Measurements from ENCODE around the gene CAPN12.
"Not testable (repeated sequence)": the region's sequence is repeated elsewhere in the genome, so short reads cannot be mapped to it uniquely, and the experiment has no call there.

The CAPN12 gene, protein sequence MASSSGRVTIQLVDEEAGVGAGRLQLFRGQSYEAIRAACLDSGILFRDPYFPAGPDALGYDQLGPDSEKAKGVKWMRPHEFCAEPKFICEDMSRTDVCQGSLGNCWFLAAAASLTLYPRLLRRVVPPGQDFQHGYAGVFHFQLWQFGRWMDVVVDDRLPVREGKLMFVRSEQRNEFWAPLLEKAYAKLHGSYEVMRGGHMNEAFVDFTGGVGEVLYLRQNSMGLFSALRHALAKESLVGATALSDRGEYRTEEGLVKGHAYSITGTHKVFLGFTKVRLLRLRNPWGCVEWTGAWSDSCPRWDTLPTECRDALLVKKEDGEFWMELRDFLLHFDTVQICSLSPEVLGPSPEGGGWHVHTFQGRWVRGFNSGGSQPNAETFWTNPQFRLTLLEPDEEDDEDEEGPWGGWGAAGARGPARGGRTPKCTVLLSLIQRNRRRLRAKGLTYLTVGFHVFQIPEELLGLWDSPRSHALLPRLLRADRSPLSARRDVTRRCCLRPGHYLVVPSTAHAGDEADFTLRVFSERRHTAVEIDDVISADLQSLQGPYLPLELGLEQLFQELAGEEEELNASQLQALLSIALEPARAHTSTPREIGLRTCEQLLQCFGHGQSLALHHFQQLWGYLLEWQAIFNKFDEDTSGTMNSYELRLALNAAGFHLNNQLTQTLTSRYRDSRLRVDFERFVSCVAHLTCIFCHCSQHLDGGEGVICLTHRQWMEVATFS

GRCh38 chr19:38744298-38744681 lies at the start of gene CAPN12:
Gene CAPN12 (minus strand): TSS chr19:38744474. CDS start chr19:38744165, 309 bp downstream.
- no peak for DNase-seq

GRCh38 chr19:38793671-38794070 lies 49.4 kb upstream of the CAPN12 start:
- no peak for DNase-seq

GRCh38 chr19:38793177-38793576 lies 48.9 kb upstream of the CAPN12 start:
- no peak for DNase-seq

GRCh38 chr19:38792250-38793111 lies 48.2 kb upstream of the CAPN12 start:
- DNase-seq = no peak

- DNase-seq = not testable (repeated sequence)
Observed at GRCh38 chr19:38791451-38792064, 47.3 kb upstream of the CAPN12 start.

GRCh38 chr19:38790507-38791403 lies 46.5 kb upstream of the CAPN12 start:
- not testable (repeated sequence) for DNase-seq

DNA sequence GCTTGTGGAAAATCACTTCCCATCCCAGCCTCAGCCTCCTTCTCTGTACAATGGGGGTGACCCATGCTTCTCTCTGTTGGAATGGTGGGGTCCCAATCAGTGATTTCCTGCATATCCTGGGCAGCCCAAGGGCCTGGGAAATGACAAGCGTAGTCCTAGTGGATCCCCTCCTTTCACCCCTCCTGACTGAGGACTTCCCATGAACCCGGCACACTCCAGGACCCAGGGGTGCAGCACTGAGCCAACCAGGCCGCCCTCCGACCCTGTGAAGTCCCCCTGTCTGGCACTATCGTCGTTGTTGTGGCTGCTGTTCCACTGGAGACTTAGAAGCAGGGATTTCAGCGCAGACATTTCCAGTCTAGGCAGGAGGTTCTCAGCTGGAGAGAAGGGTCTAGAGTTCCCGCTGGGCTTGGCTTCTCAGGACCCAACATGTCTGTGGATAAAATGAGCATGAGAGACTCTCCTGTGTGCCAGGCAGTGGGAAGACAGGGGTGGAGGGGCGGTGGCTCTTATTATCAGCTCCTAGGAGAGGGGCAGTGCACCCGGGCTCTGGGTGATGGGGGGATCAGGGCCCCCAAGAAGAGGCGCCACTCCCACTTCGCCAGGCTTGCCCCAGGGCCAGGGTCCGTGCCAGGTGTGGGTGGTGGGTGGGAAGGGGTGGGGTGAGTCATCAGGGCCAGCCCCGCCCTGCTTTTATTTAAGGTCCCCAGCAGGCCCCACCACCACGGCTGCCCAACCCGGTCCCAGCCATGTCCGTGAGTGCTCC lies 44.4 kb upstream of the CAPN12 start, which contains the start of gene LGALS7B:
LGALS7B (plus strand) TSS at position 723 of the 766 bp plus-strand sequence; CDS start at position 750, 27 bp downstream.
- DNase-seq = no peak

DNA sequence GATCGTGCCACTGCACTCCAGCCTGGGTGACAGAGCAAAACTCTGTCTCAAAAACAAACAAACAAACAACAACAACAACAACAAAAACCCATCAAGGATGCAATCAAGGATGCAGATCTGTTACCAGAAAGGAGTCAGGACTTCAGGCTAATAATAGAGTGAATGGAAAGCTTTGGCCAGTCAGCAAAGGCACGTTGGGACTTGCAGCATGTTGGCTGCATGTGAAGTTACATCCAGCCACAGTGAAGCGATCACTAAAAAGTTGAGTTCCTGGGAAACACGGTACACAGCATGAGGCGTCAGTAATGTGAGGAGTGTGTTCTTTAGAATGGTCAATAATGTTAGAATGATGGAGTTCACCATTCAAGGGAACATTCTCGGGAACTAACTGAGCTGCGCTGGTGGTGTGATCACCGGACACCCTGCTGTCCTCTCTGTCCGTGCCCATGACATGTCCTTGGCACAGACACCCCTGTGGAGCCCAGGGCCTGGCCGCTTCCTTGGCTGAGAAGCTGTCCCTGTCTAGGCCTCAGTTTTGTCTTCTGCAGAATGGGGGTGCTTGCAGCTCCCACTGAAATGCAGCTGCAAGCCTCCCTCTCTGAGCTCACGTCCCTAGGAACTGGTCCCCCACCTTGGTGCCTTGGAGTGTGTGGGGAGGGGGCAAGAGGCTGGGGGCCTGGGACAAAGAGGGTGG lies 42.4 kb upstream of the CAPN12 start:
- DNase-seq = no peak

- DNase-seq = not testable (repeated sequence)
Observed at GRCh38 chr19:38786061-38786460, 41.8 kb upstream of the CAPN12 start.

GRCh38 chr19:38785187-38785699 lies 41.0 kb upstream of the CAPN12 start:
- no peak for DNase-seq

DNA sequence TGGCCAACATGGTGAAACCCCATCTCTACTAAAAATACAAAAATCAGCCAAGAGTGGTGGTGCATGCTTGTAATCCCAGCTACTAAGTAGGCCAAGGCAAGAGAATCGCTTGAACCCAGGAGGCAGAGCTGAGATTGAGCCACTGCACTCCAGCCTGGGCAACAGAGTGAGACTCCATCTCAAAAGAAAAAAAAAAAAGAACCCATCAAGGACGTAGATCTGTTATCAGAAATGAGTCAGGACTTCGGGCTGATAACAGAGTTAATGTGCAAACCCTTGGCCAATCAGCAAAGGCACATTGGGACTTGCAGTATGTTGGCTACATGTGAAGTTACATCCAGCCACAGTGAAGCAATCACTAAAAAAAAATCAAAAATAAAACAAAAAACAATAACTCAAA lies 40.0 kb upstream of the CAPN12 start:
- DNase-seq = no peak

DNA sequence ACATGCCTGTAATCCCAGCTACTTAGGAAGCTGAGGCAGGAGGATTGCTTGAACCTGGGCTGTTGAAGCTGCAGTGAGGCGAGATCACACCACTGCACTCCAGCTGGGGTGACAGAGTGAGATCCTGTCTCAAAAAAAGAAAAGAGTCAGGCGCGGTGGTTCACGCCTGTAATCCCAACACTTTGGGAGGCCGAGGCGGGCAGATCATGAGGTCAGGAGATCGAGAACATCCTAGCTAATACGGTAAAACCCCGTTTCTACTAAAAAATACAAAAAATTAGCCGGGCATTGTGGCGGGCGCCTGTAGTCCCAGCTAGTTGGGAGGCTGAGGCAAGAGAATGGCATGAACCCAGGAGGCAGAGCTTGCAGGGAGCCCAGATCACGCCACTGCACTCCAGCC lies 37.9 kb upstream of the CAPN12 start:
- not testable (repeated sequence) for DNase-seq

GRCh38 chr19:38781058-38781457 lies 36.8 kb upstream of the CAPN12 start:
- no peak for DNase-seq

DNA sequence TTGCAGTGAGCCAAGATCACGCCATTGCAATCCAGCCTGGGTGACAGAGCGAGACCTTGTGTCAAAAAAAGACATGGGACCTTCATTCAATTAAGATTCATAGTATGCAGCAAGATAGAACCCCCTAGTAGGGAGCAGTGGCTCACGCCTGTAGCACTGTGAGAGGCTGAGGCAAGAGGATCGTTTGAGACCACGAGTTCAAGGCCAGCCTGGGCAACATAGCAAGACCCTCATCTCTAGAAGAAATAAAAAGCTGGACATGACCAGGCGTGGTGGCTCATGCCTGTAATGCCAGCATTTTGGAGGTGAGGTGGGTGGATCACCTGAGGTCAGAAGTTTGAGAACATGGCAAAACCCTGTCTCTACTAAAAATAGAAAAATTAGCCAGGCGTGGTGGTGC lies 36.2 kb upstream of the CAPN12 start:
- no peak for DNase-seq

GRCh38 chr19:38778733-38779132 lies 34.5 kb upstream of the CAPN12 start:
- DNase-seq = no peak

DNA sequence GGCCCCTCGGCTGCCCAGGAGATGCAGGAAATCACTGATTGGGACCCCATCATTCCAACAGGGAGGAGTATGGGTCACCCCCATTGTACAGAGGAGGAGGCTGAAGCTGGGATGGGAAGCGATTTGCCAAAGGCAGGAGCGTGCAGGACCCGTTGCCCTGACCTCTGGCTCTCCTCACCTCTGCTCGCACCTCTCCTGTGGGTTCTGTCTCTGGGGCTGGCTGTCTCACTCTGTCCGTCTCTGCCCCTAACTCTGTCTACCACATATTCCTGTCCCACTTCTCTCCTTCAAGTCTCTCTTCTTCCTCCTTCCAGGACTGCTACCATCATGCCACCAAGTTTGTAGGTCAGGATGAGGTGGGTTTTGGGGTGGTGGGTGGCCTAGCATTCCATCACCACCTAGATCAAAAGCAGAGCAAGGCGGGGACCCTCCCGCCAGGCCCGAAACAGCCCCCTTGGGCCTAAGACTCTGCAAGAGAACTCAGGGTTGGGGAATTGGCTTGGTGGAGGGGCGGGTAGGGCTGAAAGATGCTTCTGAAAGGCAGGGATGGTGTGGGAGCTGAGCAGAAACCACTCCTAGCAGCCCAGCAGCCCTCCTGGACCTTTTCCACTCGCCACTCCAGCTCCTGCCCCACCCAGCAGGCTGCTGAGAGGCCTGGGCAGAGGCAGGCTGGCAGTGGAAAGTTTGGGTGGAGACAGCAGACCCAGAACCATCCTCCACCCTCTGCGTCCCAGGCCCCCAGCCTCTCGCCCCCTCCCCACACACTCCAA lies 30.1 kb upstream of the CAPN12 start:
- no peak for DNase-seq

DNA sequence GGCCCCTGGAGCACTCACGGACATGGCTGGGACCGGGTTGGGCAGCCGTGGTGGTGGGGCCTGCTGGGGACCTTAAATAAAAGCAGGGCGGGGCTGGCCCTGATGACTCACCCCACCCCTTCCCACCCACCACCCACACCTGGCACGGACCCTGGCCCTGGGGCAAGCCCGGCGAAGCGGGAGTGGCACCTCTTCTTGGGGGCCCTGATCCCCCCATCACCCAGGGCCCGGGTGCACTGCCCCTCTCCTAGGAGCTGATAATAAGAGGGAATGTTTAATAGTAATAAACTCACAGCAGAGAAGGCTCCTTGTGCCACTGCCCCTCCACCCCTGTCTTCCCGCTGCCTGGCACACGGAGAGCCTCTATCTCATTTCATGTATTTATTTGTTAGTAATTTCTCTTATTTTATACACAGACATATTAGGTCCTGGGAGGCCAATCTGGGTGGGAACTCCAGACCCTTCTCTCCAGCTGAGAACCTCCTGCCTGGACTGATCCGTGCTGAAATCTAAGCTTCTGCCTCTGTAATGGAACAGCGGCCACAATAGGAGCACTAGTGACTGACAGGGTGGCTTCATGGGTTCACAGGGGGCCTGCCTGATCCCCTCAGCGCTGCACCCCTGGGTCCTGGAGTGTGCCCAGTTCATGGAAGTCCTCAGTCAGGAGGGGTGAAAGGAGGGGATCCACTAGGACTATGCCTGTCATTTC lies 29.3 kb upstream of the CAPN12 start, which contains the start of gene LGALS7:
LGALS7 (minus strand) TSS at position 49 of the 709 bp plus-strand sequence; CDS start at position 24, 25 bp downstream.
- DNase-seq = no peak

DNA sequence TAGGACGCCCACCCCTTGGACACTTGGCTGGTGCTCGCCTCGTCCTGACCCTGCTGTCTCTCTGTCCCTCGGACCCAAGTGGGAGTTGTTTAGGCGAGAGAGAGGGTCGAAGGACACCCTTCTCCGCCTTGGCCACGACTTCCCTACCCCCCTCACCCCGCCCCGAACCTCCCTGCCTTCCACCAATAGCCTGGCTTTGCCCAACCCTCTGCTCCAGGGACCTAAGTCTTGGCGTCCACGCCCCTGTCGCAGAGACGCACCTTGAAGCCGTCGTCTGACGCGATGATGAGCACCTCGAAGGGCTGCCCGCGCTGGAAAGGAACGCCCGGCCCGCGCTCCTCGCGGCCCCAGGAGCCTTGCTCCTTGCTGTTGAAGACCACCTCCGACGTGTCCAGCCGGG lies 27.3 kb upstream of the CAPN12 start:
- not testable (repeated sequence) for DNase-seq

All from NCI-H1105 (cell line).